GM21737 (cell line): ENCODE results near the gene LYSMD4.
A peak's percentile ranks its signal among the peaks of the same experiment; 100 is the strongest.
"Not testable (repeated sequence)": the region's sequence is repeated elsewhere in the genome, so short reads cannot be mapped to it uniquely, and the experiment has no call there.

ENCODE experiments used
- ATAC-seq: cut with Tn5 transposase; IDR thresholded peaks from one replicate; pipeline ENCODE4 v1.9.1; 2021; ENCODE audit warnings: mild to moderate bottlenecking, moderate library complexity; ENCODE audit not compliant: unreplicated experiment

Gene LYSMD4

GRCh38 chr15:99733268-99734039 is at the start of gene LYSMD4:
LYSMD4 (minus strand) TSS chr15:99733437; CDS start chr15:99731999, 1,438 bp downstream.
- ATAC-seq = peak; percentile 99

DNA sequence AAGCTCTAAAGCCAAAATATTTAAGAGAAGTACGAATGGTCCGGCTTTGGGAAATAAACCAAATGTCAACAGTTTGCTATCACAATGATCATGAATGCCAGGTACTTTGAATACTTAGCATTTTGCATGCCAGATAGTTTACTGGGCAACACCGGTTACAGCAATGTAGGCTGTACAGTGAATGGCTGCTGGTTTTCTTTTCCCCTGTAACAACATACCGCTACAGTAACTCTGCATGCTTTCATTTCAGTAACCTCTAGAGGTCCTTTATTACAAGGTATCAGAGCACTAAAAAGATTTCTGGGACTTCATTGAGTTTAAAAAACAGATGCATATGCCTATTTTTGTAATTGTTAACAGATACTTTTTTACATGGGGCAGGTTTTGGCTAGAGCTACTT is 48.8 kb upstream of the LYSMD4 start:
- not testable (repeated sequence) for ATAC-seq

- ATAC-seq = no peak
Observed at GRCh38 chr15:99777144-99777543, 43.9 kb upstream of the LYSMD4 start.

DNA sequence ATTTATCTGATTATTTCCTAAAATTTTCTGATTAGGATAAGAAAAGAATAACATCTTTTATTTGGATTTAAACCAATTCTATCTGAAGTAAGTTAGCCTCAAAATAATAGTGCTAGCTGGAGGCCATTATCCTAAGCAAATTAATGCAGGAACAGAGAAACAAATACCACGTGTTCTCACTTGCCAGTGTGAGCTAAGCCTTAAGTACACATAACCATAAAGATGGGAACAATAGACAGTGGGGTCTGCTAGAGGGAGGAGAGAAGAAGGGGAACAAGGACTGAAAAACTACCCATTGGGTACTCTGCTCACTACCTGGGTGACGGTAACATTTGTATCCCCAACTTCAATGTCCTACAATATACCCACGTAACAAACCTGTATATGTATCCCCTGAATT is 31.3 kb upstream of the LYSMD4 start:
- no peak for ATAC-seq

DNA sequence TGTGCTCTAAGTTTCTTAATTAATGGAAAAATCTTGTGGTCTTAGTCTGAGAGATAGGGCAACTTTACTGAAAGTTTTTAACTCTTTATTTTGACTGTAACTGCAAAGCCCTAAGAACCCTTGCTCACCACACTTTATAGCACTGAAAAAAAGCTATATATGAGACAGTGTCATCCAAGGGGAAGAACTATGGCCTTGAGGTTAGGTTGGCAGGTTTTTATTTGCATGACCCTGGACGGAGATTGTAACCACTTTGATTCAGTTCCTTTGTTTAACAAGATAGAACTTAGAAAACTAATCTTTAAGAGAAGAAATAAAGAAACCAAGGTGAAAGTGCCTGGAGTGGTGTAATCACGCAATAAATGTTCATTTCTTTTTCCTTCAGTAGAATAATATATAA is 30.6 kb upstream of the LYSMD4 start:
- no peak for ATAC-seq

GRCh38 chr15:99762288-99762687 is 29.1 kb upstream of the LYSMD4 start:
- ATAC-seq = no peak

GRCh38 chr15:99755692-99756409 is 22.6 kb upstream of the LYSMD4 start:
- ATAC-seq = peak; percentile 84

DNA sequence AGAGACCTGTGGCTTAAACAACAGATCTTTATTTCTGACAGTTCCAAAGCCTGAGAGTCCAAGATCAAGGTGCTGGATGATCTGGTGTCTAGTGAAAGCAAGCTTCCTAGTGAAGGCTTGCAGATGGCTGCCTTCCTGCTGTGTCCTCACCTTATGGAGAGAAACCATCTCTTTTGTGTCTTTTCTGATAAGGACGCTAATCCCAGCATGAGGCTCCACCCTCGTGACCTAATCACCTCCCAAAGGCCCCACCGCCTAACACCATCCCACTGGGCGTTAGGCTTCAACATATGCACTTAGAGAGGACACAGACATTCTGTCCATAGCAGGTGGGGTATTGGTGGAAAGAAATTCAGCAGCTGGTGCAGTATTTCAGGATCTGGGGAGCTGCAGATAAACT is 19.8 kb upstream of the LYSMD4 start:
- no peak for ATAC-seq

DNA sequence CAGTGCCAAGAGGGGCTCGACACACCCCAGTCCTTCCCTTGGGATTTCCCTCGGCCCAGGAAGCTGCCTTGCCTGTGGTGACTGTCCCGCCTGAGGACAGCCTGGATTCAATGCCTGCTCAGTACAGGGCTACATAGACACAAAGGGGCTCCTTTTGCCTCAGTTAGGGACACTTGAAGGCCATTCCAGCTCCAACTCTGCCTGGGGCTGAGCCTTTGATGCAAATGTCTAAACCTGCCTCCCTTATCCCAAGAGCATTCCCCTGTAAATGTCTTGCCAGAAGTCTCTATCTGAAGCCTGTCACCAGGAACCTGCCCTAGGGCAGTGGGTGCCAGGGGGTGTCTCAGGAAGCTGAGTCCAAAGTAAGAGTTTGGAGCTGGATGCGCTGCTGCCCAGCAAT is 19.3 kb upstream of the LYSMD4 start:
- ATAC-seq = no peak

- ATAC-seq = not testable (repeated sequence)
Observed at GRCh38 chr15:99750326-99750725, 17.1 kb upstream of the LYSMD4 start.

- ATAC-seq = no peak
Observed at GRCh38 chr15:99749386-99749785, 16.1 kb upstream of the LYSMD4 start.

- ATAC-seq = no peak
Observed at GRCh38 chr15:99745370-99746086, 12.3 kb upstream of the LYSMD4 start.

GRCh38 chr15:99744142-99744541 is 10.9 kb upstream of the LYSMD4 start:
- ATAC-seq = no peak

- no peak for ATAC-seq
Observed at GRCh38 chr15:99741835-99742234, 8.6 kb upstream of the LYSMD4 start.

- no peak for ATAC-seq
Observed at GRCh38 chr15:99738021-99738847, 5.0 kb upstream of the LYSMD4 start.

- ATAC-seq = no peak
Observed at GRCh38 chr15:99736702-99737101, 3.5 kb upstream of the LYSMD4 start.

DNA sequence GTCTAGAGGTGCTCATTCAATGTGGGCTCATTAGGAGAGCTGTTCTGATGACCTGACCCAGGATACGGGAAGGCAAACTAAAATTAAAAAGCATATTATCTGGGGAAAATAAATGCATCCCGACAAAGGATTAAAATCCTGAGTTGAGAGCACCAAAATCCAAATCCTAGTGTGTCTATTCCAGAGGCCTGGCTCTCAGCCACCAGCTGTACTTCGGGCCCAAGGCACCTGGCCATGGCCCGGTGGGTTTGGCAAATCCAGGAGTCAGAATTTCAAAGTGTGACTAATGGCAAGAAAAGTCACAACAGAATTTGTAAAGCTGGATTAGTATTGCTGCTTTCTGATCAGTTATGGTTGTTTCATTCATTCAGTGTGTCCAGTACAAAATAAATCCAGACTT is 2.6 kb upstream of the LYSMD4 start:
- ATAC-seq = no peak

GRCh38 chr15:99734575-99734974 is 1.3 kb upstream of the LYSMD4 start:
- ATAC-seq = no peak

- ATAC-seq = not testable (repeated sequence)
Observed at GRCh38 chr15:99734040-99734291, 729 bp upstream of the LYSMD4 start.

GRCh38 chr15:99732751-99733267 is 428 bp downstream of the LYSMD4 start:
- ATAC-seq = peak; percentile 14
